Astrocyte (in vitro differentiated cells and primary cell): ENCODE results near the gene TMEM40.

Source experiments
- EZH2 ChIP-seq: IDR thresholded peaks from 2 replicates; pipeline ENCODE4 v1.6.1; 2012; ENCODE audit warnings: mild to moderate bottlenecking, low read length, inconsistent platforms; ENCODE audit not compliant: insufficient read depth
- TF ChIP-seq, protein P1 (sequence below): IDR thresholded peaks from 2 replicates; pipeline ENCODE4 v1.5.1; 2011; ENCODE audit warnings: low read depth, mild to moderate bottlenecking, inconsistent platforms, low read length, moderate library complexity; ENCODE audit not compliant: insufficient read depth

GRCh38 chr3:12797124-12797891 is 38.2 kb upstream of the TMEM40 start:
- TF ChIP-seq, protein P1, sequence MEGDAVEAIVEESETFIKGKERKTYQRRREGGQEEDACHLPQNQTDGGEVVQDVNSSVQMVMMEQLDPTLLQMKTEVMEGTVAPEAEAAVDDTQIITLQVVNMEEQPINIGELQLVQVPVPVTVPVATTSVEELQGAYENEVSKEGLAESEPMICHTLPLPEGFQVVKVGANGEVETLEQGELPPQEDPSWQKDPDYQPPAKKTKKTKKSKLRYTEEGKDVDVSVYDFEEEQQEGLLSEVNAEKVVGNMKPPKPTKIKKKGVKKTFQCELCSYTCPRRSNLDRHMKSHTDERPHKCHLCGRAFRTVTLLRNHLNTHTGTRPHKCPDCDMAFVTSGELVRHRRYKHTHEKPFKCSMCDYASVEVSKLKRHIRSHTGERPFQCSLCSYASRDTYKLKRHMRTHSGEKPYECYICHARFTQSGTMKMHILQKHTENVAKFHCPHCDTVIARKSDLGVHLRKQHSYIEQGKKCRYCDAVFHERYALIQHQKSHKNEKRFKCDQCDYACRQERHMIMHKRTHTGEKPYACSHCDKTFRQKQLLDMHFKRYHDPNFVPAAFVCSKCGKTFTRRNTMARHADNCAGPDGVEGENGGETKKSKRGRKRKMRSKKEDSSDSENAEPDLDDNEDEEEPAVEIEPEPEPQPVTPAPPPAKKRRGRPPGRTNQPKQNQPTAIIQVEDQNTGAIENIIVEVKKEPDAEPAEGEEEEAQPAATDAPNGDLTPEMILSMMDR = no peak
- TF ChIP-seq EZH2 = no peak
